HG02970 (cell line): Measurements from ENCODE around the gene PLCB1.
"Not testable (repeated sequence)": the region's sequence is repeated elsewhere in the genome, so short reads cannot be mapped to it uniquely, and the experiment has no call there.

Source experiments
- ATAC-seq: cut with Tn5 transposase; IDR thresholded peaks from one replicate; pipeline ENCODE4 v1.9.1; 2021; ENCODE audit warnings: mild to moderate bottlenecking, moderate library complexity, moderate number of reproducible peaks; ENCODE audit not compliant: unreplicated experiment, low FRiP score

PLCB1 gene

GRCh38 chr20:8154638-8155037 is 22.6 kb downstream of the PLCB1 start:
- ATAC-seq = no peak

GRCh38 chr20:8155229-8155628 is 23.2 kb downstream of the PLCB1 start:
- no peak for ATAC-seq

GRCh38 chr20:8155812-8156211 is 23.7 kb downstream of the PLCB1 start:
- ATAC-seq = no peak

- no peak for ATAC-seq
These were observed 24.4 kb downstream of the PLCB1 start for GRCh38 chr20:8156235-8157079.

GRCh38 chr20:8159217-8159616 is 27.2 kb downstream of the PLCB1 start:
- not testable (repeated sequence) for ATAC-seq

- ATAC-seq = no peak
These were observed 29.4 kb downstream of the PLCB1 start for GRCh38 chr20:8161264-8162071.

GRCh38 chr20:8162610-8163009 is 30.5 kb downstream of the PLCB1 start:
- no peak for ATAC-seq

- no peak for ATAC-seq
These were observed 31.5 kb downstream of the PLCB1 start for GRCh38 chr20:8163543-8163942.

- no peak for ATAC-seq
These were observed 34.7 kb downstream of the PLCB1 start for GRCh38 chr20:8166730-8167129.

- no peak for ATAC-seq
These were observed 36.8 kb downstream of the PLCB1 start for GRCh38 chr20:8168785-8169288.

- no peak for ATAC-seq
These were observed 38.9 kb downstream of the PLCB1 start for GRCh38 chr20:8170921-8171320.

- no peak for ATAC-seq
These were observed 40.1 kb downstream of the PLCB1 start for GRCh38 chr20:8172191-8172590.

- ATAC-seq = no peak
These were observed 43.9 kb downstream of the PLCB1 start for GRCh38 chr20:8175741-8176675.

GRCh38 chr20:8183526-8183925 is 51.5 kb downstream of the PLCB1 start:
- no peak for ATAC-seq

GRCh38 chr20:8187740-8188139 is 55.7 kb downstream of the PLCB1 start:
- ATAC-seq = no peak

GRCh38 chr20:8190043-8190880 is 58.2 kb downstream of the PLCB1 start:
- no peak for ATAC-seq

GRCh38 chr20:8194721-8195120 is 62.7 kb downstream of the PLCB1 start:
- ATAC-seq = no peak

GRCh38 chr20:8196096-8196495 is 64.0 kb downstream of the PLCB1 start:
- ATAC-seq = no peak

GRCh38 chr20:8200220-8200619 is 68.2 kb downstream of the PLCB1 start:
- no peak for ATAC-seq
